Neuronal stem cell (in vitro differentiated cells): Measurements from ENCODE around the gene PAM.

Experiments used
- DNase-seq: peaks from one replicate; pipeline ENCODE4 v3.0.0-alpha.2; 2013; ENCODE audit warnings: low spot score
- H2AFZ ChIP-seq: one replicate; pipeline ENCODE4 v1.6.1; 2013; ENCODE audit warnings: mild to moderate bottlenecking, low read length, inconsistent platforms
- H2AK5ac ChIP-seq: 2 replicates; pipeline ENCODE4 v1.6.1; 2013; ENCODE audit warnings: low read depth, mild to moderate bottlenecking, inconsistent platforms, low read length, moderate library complexity, mixed read lengths
- H2BK120ac ChIP-seq: 2 replicates; pipeline ENCODE4 v1.6.1; 2013; ENCODE audit warnings: low read depth, mild to moderate bottlenecking, inconsistent platforms, low read length, moderate library complexity, mixed read lengths
- H2BK12ac ChIP-seq: one replicate; pipeline ENCODE4 v1.6.1; 2013; ENCODE audit warnings: low read length, inconsistent platforms
- H2BK15ac ChIP-seq: 2 replicates; pipeline ENCODE4 v1.6.1; 2013; ENCODE audit warnings: mild to moderate bottlenecking, low read length, inconsistent platforms, mixed read lengths
- H2BK5ac ChIP-seq: one replicate; pipeline ENCODE4 v1.6.1; 2013; ENCODE audit warnings: inconsistent platforms, mild to moderate bottlenecking, low read length, moderate library complexity
- H3K14ac ChIP-seq: one replicate; pipeline ENCODE4 v1.6.1; 2013; ENCODE audit warnings: low read length, inconsistent platforms
- H3K18ac ChIP-seq: 2 replicates; pipeline ENCODE4 v1.6.1; 2013; ENCODE audit warnings: low read length, inconsistent platforms
- H3K23ac ChIP-seq: 2 replicates; pipeline ENCODE4 v1.6.1; 2013; ENCODE audit warnings: low read depth, mild to moderate bottlenecking, mixed read lengths, low read length, inconsistent platforms; ENCODE audit not compliant: poor library complexity
- H3K27ac ChIP-seq: replicated peaks from 3 replicates; pipeline ENCODE4 v1.5.1; 2013; ENCODE audit warnings: low read length, inconsistent platforms
- H3K27me3 ChIP-seq, 3 experiments: 2 replicates each; pipeline ENCODE4 v1.6.1; 2013; ENCODE audit warnings: low read length in 3 of 3, mild to moderate bottlenecking in 2 of 3, inconsistent platforms in 1 of 3, low read depth in 1 of 3, mixed read lengths in 1 of 3, moderate library complexity in 1 of 3; ENCODE audit not compliant: control insufficient read depth in 3 of 3, insufficient read depth in 3 of 3
- H3K36me3 ChIP-seq, 2 donors: replicated peaks in 1 of 2; 2 replicates each; pipeline ENCODE4 v1.6.1; 2013; ENCODE audit warnings: low read length in 2 of 2; ENCODE audit not compliant: control insufficient read depth in 2 of 2, insufficient read depth in 2 of 2
- H3K4ac ChIP-seq: 2 replicates; pipeline ENCODE4 v1.6.1; 2013; ENCODE audit warnings: inconsistent platforms, mild to moderate bottlenecking, low read length, moderate library complexity
- H3K4me1 ChIP-seq, 2 donors: 1 replicate in 1 of 2; 2 replicates in 1 of 2; pipeline ENCODE4 v1.6.1; 2013; ENCODE audit warnings: low read length in 2 of 2, low read depth in 1 of 2; ENCODE audit not compliant: control insufficient read depth in 2 of 2, insufficient read depth in 1 of 2
- H3K4me2 ChIP-seq: one replicate; pipeline ENCODE4 v1.6.1; 2013; ENCODE audit warnings: mild to moderate bottlenecking, low read length, inconsistent platforms; ENCODE audit not compliant: insufficient read depth, poor library complexity, severe bottlenecking
- H3K4me3 ChIP-seq, 2 donors: 2 replicates each; pipeline ENCODE4 v1.5.1; 2013; ENCODE audit warnings: low read length in 2 of 2, mild to moderate bottlenecking in 2 of 2, inconsistent platforms in 1 of 2, moderate library complexity in 1 of 2
- H3K79me1 ChIP-seq: one replicate; pipeline ENCODE4 v1.6.1; 2013; ENCODE audit warnings: low read depth, mild to moderate bottlenecking, inconsistent platforms, low read length, moderate library complexity
- H3K9ac ChIP-seq: one replicate; pipeline ENCODE4 v1.6.1; 2013; ENCODE audit warnings: mild to moderate bottlenecking, low read depth, low read length, inconsistent platforms; ENCODE audit not compliant: poor library complexity
- H3K9me3 ChIP-seq, 2 donors: replicated peaks in 1 of 2; 2 replicates each; pipeline versions ENCODE3 to v1.6.1; 2013; ENCODE audit warnings: low read length in 2 of 2, mild to moderate bottlenecking in 2 of 2, inconsistent platforms in 1 of 2, low read depth in 1 of 2, mixed read lengths in 1 of 2, moderate library complexity in 1 of 2; ENCODE audit not compliant: control insufficient read depth in 2 of 2, insufficient read depth in 1 of 2
- H4K8ac ChIP-seq: one replicate; pipeline ENCODE4 v1.6.1; 2013; ENCODE audit warnings: low read depth, mild to moderate bottlenecking, inconsistent platforms, low read length, moderate library complexity
- H4K91ac ChIP-seq: one replicate; pipeline ENCODE4 v1.6.1; 2013; ENCODE audit warnings: low read length, low read depth, mild to moderate bottlenecking, inconsistent platforms; ENCODE audit not compliant: poor library complexity
- WGBS, 2 donors: extraction: QIAGEN DNeasy Blood & Tissue Kit; methylation state at CpG; one replicate each; pipeline ENCODE4 v1.1.7; 2013; ENCODE audit warnings: missing lambda C conversion rate in 2 of 2, mixed read lengths in 1 of 2; ENCODE audit not compliant: insufficient read length in 2 of 2, insufficient replicate concordance in 1 of 2; ENCODE audit errors: extremely low coverage in 2 of 2; 5-methylcytosine and 5-hydroxymethylcytosine counted together

Gene PAM

GRCh38 chr5:102826629-102827028 is 71.5 kb downstream of the PAM start:
- Histone ChIP-seq H3K27ac (no peak overlapping the region), H3K18ac (no peak overlapping the region), H3K23ac (no peak overlapping the region)

GRCh38 chr5:102830241-102830640 is 75.1 kb downstream of the PAM start:
- no peak overlapping the region for H2BK12ac ChIP-seq
- H3K4me3 ChIP-seq: no peak overlapping the region
- H3K27ac ChIP-seq: no peak overlapping the region
- H4K8ac ChIP-seq: no peak overlapping the region
- H3K4me1 ChIP-seq: peaks cover 2 to 3% of the 10 kb centered on the region in 2 donors
- no peaks in the 10 kb centered on the region for H3K36me3 ChIP-seq
- no peaks in the 10 kb centered on the region for H3K79me1 ChIP-seq
- no peak overlapping the region for H2BK120ac ChIP-seq
- H3K4me2 ChIP-seq: no peak overlapping the region
- H3K14ac ChIP-seq: no peak overlapping the region
- H3K9me3 ChIP-seq: peaks cover 0 to 6% of the 10 kb centered on the region in 2 donors
- WGBS, 2 donors: no CpG with 5 or more reads among the region's 2 CpGs
- no peak overlapping the region for H3K9ac ChIP-seq
- no peak overlapping the region for H2BK15ac ChIP-seq
- no peak overlapping the region for H3K18ac ChIP-seq
- no peak overlapping the region for H2AFZ ChIP-seq
- no peak overlapping the region for H3K23ac ChIP-seq
- no peak overlapping the region for H2AK5ac ChIP-seq
- DNase-seq: no peak
- no peaks in the 10 kb centered on the region for H3K27me3 ChIP-seq
- no peak overlapping the region for H4K91ac ChIP-seq
- no peak overlapping the region for H2BK5ac ChIP-seq
- H3K4ac ChIP-seq: no peak overlapping the region

More at GRCh38 chr5:102826629-102827028, 71.5 kb downstream of the PAM start:
- Histone ChIP-seq H3K9ac (no peak overlapping the region), H2AK5ac (no peak overlapping the region), H3K9me3 (peaks cover 0 to 6% of the 10 kb centered on the region in 2 donors), H2BK5ac (no peak overlapping the region), H3K4me3 (no peak overlapping the region), H3K79me1 (no peaks in the 10 kb centered on the region), H3K4me1 (no peaks in the 10 kb centered on the region), H3K4me2 (no peak overlapping the region), H4K8ac (no peak overlapping the region), H2BK15ac (no peak overlapping the region), H4K91ac (no peak overlapping the region), H3K36me3 (no peaks in the 10 kb centered on the region), H2AFZ (no peak overlapping the region), H3K27me3 (no peaks in the 10 kb centered on the region), H3K14ac (no peak overlapping the region), H2BK12ac (no peak overlapping the region), H2BK120ac (no peak overlapping the region), H3K4ac (no peak overlapping the region)
- DNase-seq: no peak

GRCh38 chr5:102832445-102832844 is 77.3 kb downstream of the PAM start:
- no peak overlapping the region for H3K23ac ChIP-seq
- H3K18ac ChIP-seq: no peak overlapping the region
- H2BK15ac ChIP-seq: no peak overlapping the region
- H2BK120ac ChIP-seq: no peak overlapping the region
- no peak overlapping the region for H3K4me3 ChIP-seq
- H4K8ac ChIP-seq: no peak overlapping the region
- H3K4ac ChIP-seq: no peak overlapping the region
- H3K27me3 ChIP-seq: no peaks in the 10 kb centered on the region
- H4K91ac ChIP-seq: no peak overlapping the region
- no peak overlapping the region for H2AFZ ChIP-seq
- H3K9me3 ChIP-seq: peaks cover 0 to 6% of the 10 kb centered on the region in 2 donors
- H3K4me2 ChIP-seq: no peak overlapping the region
- no peak overlapping the region for H3K9ac ChIP-seq
- H3K14ac ChIP-seq: no peak overlapping the region
- no peak overlapping the region for H2BK12ac ChIP-seq
- DNase-seq: no peak
- H3K79me1 ChIP-seq: no peaks in the 10 kb centered on the region
- no peak overlapping the region for H3K27ac ChIP-seq
- no peak overlapping the region for H2BK5ac ChIP-seq
- no peak overlapping the region for H2AK5ac ChIP-seq
- H3K36me3 ChIP-seq: no peaks in the 10 kb centered on the region
- H3K4me1 ChIP-seq: peaks cover 2 to 3% of the 10 kb centered on the region in 2 donors

- Histone ChIP-seq H2BK12ac (no peak overlapping the region), H3K79me1 (no peaks in the 10 kb centered on the region), H2BK120ac (no peak overlapping the region), H3K27ac (no peak overlapping the region), H3K36me3 (no peaks in the 10 kb centered on the region), H4K91ac (no peak overlapping the region), H3K4me3 (no peak overlapping the region), H2BK5ac (no peak overlapping the region), H3K4me1 (peaks cover 2 to 3% of the 10 kb centered on the region in 2 donors), H3K27me3 (no peaks in the 10 kb centered on the region), H3K4ac (no peak overlapping the region), H2BK15ac (no peak overlapping the region), H3K9ac (no peak overlapping the region), H2AFZ (no peak overlapping the region), H3K4me2 (no peak overlapping the region), H3K23ac (no peak overlapping the region), H3K18ac (no peak overlapping the region), H4K8ac (no peak overlapping the region), H2AK5ac (no peak overlapping the region), H3K14ac (no peak overlapping the region), H3K9me3 (peaks cover 0 to 6% of the 10 kb centered on the region in 2 donors)
- no CpG with 5 or more reads among the region's 1 CpG for WGBS, 2 donors
- DNase-seq: no peak
These were observed 78.0 kb downstream of the PAM start for GRCh38 chr5:102833146-102833545.
